ENCODE results near the gene PLA2R1. TPM values are rescaled to one million over a fixed set of nuclear protein-coding genes. Genes with fewer than 3 reads are reported as not detected.

PLA2R1 gene
- total and polyA plus RNA-seq, 2 of the 4 experiments (the other 2 are of a cell fraction), result 0.43 to 0.54 TPM

- TF ChIP-seq FOS (IDR thresholded peaks at IDR 0.05; ENCODE audit: low read depth, low read length), result no peak
Observed at GRCh38 chr2:160010361-160011145, 51.9 kb downstream of the PLA2R1 start (continued).

- WGBS, 2 experiments (ENCODE audit: extremely low coverage in 2 of 2, insufficient read length in 1 of 2), result no CpG with 5 or more reads among the region's 5 CpGs
- POLR2A ChIA-PET (ENCODE audit: unreplicated experiment), result no interaction called here
- TF ChIP-seq RFX5 (IDR thresholded peaks at IDR 0.05; ENCODE audit: low read depth, low read length) (no peak), CEBPB (IDR thresholded peaks at IDR 0.05; ENCODE audit: low read depth, low read length) (no peak), POLR2A (IDR thresholded peaks at IDR 0.05; ENCODE audit: low read depth, low read length) (no peak), SMC3 (IDR thresholded peaks at IDR 0.05; ENCODE audit: low read depth, low read length) (no peak), RCOR1 (IDR thresholded peaks at IDR 0.05; ENCODE audit: insufficient replicate concordance, low read length) (no peak), ELK1 (IDR thresholded peaks at IDR 0.05; ENCODE audit: borderline replicate concordance, low read depth, low read length) (no peak), MAFK (IDR thresholded peaks at IDR 0.05; ENCODE audit: low read depth, low read length) (no peak), CHD1 (IDR thresholded peaks at IDR 0.05; ENCODE audit: low read depth, low read length) (no peak), USF2 (IDR thresholded peaks at IDR 0.05; ENCODE audit: low read depth, low read length) (no peak), BHLHE40 (IDR thresholded peaks at IDR 0.05; ENCODE audit: low read depth, low read length) (no peak), NFE2L2 (IDR thresholded peaks at IDR 0.05; ENCODE audit: low read depth, low read length) (no peak), RAD21 (IDR thresholded peaks at IDR 0.05; ENCODE audit: low read length) (no peak), MAZ (IDR thresholded peaks at IDR 0.05; ENCODE audit: borderline replicate concordance, low read depth, low read length) (no peak)
Observed at GRCh38 chr2:160007111-160007510, 55.3 kb downstream of the PLA2R1 start.

More at GRCh38 chr2:160007111-160007510, 55.3 kb downstream of the PLA2R1 start:
- dilution Hi-C loops (cut with HindIII; ENCODE audit: low sequenced_read_pairs, unreplicated experiment), result no loop called here
- no peak overlapping the region for H3K4ac ChIP-seq (ENCODE audit: low read depth, low read length)
- no peak overlapping the region for H2AK9ac ChIP-seq (replicated peaks; ENCODE audit: low read depth, low read length, poor library complexity)
- no peak overlapping the region for H4K91ac ChIP-seq (ENCODE audit: insufficient read depth, low read depth, low read length)
- H4K20me1 ChIP-seq (ENCODE audit: insufficient read depth, low read length), result no peaks in the 10 kb centered on the region
- no peak overlapping the region for H3K23ac ChIP-seq (ENCODE audit: low read depth, low read length)
- no peak for DNase-seq
- H2BK20ac ChIP-seq (ENCODE audit: low read depth, low read length), result no peak overlapping the region
- H3K4me1 ChIP-seq (ENCODE audit: control insufficient read depth, insufficient read depth, low read length), result no peaks in the 10 kb centered on the region
- intact Hi-C loops (cut with micrococcal nuclease), result no loop called here
- no peak overlapping the region for H3K27ac ChIP-seq (ENCODE audit: insufficient read depth, low read length)
- H4K8ac ChIP-seq (ENCODE audit: low read depth in 2 of 2, low read length in 2 of 2), result no peak overlapping the region
- H3K79me1 ChIP-seq (ENCODE audit: low read depth in 1 of 2, low read length in 2 of 2), result no peaks in the 10 kb centered on the region
- no peak overlapping the region for H3K14ac ChIP-seq (replicated peaks; ENCODE audit: low read depth, low read length)
- no peak overlapping the region for H2BK15ac ChIP-seq (ENCODE audit: low read depth, low read length)
- no TSS peak for BruUV-seq (replicated peaks)
- H3K27me3 ChIP-seq (ENCODE audit: control insufficient read depth, insufficient read depth, low read length), result no peaks in the 10 kb centered on the region; the same call in 1 of the 2 replicates
- no peak overlapping the region for H3K56ac ChIP-seq (ENCODE audit: extremely low read depth, insufficient read depth, low read length)
- H2AFZ ChIP-seq (replicated peaks; ENCODE audit: low read length, poor library complexity), result no peak overlapping the region
- no peak overlapping the region for H3K18ac ChIP-seq (ENCODE audit: low read depth, low read length)
- H3K9me1 ChIP-seq (ENCODE audit: insufficient read depth, low read length), result no peaks in the 10 kb centered on the region
- no peak for ATAC-seq (ENCODE audit: low read depth)
- in situ Hi-C loops (cut with MboI; ENCODE audit: low sequenced_read_pairs), result no loop called here
- H3K9me3 ChIP-seq (ENCODE audit: control insufficient read depth, insufficient read depth, low read length), result no peaks in the 10 kb centered on the region
- no peak overlapping the region for H2BK120ac ChIP-seq (ENCODE audit: low read depth, low read length)
- no peak overlapping the region for H4K5ac ChIP-seq (ENCODE audit: low read depth, low read length)
- no peaks in the 10 kb centered on the region for H3K36me3 ChIP-seq (ENCODE audit: control insufficient read depth, insufficient read depth, low read length)
- no peak overlapping the region for H3K4me2 ChIP-seq (ENCODE audit: low read depth, low read length)
- no peak overlapping the region for H3K4me3 ChIP-seq (ENCODE audit: insufficient read depth, low read depth, low read length)
- CTCF ChIA-PET, result no interaction called here
- no peak overlapping the region for H2BK5ac ChIP-seq (ENCODE audit: low read depth, low read length, poor library complexity, severe bottlenecking)
- H2AK5ac ChIP-seq (ENCODE audit: low read depth, low read length), result no peak overlapping the region
- H3K9ac ChIP-seq (ENCODE audit: low read depth, low read length), result no peak overlapping the region
